NCI-H1930 (cell line): ENCODE results near the gene SLC28A1.

Experiments
- DNase-seq, 2 experiments: peaks; one replicate each; lab custom pipeline; 2025; lab: John Stamatoyannopoulos, UW

The SLC28A1 gene

DNA sequence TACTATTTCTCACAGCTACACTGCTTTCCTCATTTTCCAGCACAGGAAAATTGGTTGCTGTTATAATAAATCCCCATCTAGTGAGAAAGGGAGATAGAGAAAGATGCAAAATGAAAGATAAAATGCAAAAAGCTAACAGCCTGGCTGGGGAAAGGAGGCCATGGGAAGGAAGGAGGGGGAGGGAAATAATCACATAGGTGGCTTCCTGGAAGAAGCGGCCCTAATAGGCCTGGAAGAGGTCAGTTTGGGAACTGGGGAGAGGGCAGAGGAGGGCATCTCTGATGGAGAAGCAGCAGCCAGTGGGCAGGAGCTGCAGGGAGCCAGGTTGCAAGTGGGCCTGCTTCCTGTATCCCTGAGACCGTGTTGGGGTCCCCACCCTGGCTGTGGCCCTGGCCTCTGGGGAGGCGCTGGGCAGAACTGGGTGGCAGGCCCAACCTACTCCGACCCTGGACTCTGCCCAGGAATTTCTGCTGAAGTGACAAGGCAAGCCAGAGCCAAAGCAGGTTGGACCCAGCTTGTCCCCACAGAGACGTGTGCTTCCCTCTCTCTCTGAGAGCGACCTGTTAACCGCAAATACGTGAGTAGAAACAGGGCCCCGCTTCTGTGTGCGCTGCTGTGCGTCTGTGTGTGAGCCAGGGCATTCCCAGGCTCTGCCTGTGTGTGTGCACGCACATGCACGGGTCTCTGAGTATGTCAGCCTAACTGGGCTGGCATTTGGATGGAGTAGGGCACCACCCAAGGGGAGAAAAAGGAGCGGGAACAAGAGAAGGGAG is 1.9 kb downstream of the SLC28A1 start:
- no peak for DNase-seq

- no peak for DNase-seq
Measured at GRCh38 chr15:84886984-84887299, 2.5 kb downstream of the SLC28A1 start.

DNA sequence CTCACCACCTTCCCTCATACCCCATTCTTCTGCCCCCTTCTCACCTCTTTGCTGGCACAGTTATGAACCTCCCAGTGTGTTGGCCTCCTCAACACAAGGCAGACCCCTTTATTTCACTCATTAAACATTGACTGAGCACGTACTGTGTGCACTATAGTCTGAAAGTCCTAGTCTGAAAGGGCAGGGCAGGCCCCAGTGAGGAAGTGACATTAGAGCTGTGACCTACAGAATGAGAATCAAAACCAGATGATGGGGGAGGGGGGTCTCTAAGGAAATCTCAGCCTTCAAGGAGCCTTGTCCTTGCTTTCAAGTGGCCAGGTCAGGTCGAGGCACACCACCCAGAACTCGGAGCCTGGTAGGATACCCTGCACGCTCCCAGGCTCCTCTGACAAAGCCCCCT is 3.5 kb downstream of the SLC28A1 start:
- no peak for DNase-seq

DNA sequence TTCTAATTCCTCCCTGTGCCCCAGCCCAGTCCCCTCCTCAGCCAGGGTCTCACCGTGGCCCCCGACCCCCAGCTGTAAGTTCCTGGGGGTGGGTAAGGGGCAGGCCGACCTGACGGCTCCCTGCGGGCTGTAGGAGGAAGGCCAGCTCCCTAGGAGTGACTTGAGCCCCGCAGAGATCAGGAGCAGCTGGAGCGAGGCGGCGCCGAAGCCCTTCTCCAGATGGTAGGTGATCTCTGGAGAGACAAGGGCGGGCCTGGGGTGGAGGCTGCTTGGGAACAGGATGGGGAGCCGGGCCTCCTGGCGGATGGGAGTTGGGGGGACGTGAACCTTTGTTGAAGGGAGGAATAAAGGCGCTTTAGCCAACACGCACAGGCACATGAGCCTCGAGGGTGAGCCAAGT is 4.2 kb downstream of the SLC28A1 start:
- DNase-seq: no peak

- no peak for DNase-seq
Measured at GRCh38 chr15:84889313-84889990, 5.0 kb downstream of the SLC28A1 start.

DNA sequence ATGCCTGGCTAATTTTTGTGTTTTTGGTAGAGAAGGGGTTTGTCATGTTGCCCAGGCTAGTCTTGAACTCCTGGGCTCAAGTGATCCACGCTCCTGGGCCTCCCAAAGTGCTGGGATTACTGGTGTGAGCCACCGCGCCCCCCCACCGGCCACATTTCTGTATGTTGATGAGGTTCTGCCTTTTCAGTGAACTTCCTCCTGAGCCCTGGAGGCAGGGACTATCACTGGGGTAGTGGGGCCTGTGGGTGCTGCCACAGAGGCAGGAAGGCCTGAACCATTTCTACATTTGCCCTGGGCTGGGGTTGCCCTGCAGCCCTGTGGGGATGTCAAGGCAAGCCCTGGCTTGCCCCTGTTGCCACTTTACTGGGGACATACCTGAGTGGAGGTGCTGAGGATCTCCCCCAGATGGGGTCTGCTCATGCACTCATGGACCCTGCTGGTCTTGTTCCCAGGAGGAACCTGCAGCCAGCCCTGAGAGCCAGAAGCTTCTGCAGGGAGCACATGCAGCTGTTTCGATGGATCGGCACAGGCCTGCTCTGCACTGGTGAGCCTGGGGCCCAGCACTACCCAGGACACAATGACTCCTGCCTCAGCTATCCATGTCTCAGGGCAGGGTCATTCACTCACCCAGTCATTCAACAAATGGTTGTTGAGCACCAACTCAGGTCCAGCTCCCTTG is 5.7 kb downstream of the SLC28A1 start:
- no peak for DNase-seq

- no peak for DNase-seq
Measured at GRCh38 chr15:84890670-84891162, 6.3 kb downstream of the SLC28A1 start.

GRCh38 chr15:84891339-84891738 is 6.9 kb downstream of the SLC28A1 start:
- no peak for DNase-seq

- DNase-seq: no peak
Measured at GRCh38 chr15:84892786-84893307, 8.4 kb downstream of the SLC28A1 start.

DNA sequence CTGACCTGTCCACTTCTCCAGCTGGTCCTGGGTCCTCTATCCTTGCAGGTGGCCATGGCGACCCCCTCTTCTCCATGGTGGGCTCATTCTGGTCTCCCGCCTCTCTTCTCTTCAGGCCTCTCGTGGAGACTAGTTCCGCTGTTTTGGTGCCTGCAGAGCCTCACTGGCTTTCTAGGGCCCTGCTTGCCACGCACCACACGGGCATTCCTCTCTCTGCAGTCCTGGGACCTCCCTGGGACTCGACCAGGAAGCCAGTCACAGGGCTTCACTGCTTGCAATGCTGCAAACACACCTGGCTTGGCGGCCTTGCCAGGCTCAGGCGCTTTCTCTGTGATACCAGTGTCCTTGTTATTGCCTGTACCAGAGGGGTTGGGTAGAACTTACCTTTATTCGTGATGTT is 9.1 kb downstream of the SLC28A1 start:
- no peak for DNase-seq

GRCh38 chr15:84894736-84895425 is 10.4 kb downstream of the SLC28A1 start:
- DNase-seq: no peak

DNA sequence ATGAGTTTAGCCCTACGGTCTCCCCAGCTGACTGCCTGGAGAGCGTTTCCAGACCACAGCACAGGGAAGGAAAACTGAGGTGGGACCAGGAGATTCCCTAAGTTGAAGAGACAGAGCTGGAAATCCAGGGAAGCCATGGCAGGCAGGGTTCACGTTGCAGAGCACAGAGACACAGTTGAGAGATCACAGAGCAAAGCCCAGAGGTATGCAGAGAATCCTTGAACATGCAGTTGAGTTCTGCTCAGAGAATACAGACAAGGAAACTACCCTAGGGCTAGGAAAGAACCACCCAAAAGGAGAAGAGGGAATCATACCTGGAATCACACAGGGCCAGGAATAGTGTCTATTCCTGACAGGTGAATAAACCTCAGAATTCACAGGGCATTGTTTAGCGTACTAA is 14.3 kb downstream of the SLC28A1 start:
- no peak for DNase-seq

- no peak for DNase-seq
Measured at GRCh38 chr15:84899750-84900149, 15.3 kb downstream of the SLC28A1 start.

DNA sequence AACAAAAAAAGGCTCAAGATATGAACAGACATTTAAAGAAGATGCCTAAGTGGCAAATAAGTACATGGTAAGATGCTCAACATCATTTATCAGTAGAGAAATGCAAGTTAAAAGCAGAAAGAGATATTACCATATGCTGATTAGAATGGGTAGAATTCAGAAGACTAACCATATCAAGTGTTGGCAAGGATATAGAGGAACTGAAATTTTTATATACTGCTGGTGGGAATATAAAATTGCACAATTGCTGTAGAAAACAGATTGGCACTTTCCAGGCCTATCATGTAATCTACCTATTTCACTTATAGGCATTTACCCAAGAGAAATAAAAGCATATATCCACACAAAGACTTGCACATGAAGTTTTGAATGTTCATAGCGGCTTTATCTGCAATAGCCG is 17.1 kb downstream of the SLC28A1 start:
- no peak for DNase-seq

DNA sequence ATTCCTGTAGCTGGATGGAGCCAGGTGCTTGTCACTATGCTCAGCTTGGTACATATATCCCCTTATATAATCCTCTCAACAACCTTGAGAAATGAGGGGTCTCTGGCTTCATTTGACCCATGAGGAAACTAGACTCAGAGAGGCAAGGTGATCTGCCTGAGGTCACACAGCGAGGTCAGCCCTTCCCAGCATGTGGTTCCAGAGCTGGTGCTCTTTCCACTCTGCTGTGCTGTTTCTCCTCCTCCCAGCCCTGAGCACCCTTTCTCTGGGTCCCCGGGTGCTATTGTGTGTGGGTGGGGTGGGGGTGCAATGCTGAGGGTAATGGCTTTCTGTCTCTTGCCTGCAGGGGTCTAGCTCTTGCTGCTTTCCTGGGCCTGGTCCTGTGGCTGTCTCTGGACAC is 19.3 kb downstream of the SLC28A1 start:
- DNase-seq: no peak

DNA sequence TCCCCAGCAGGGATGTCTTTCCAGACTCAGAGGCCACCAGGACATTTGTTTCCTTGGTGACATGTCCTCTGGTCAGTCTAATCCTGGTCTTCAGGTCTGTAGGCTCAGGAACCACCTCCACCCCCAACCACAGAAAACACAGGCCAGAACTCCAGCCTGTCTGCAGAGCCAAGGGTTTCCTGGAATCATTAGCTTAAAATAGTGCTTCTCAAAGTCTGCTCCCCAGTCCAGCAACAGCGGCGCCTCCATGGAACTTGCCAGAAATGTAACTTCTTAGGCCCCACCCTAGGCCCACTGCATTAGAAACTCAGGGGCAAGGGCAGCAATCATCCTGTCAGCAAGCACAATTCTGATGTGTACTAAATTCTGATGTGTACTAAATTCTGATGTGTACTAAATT is 20.0 kb downstream of the SLC28A1 start:
- no peak for DNase-seq

DNA sequence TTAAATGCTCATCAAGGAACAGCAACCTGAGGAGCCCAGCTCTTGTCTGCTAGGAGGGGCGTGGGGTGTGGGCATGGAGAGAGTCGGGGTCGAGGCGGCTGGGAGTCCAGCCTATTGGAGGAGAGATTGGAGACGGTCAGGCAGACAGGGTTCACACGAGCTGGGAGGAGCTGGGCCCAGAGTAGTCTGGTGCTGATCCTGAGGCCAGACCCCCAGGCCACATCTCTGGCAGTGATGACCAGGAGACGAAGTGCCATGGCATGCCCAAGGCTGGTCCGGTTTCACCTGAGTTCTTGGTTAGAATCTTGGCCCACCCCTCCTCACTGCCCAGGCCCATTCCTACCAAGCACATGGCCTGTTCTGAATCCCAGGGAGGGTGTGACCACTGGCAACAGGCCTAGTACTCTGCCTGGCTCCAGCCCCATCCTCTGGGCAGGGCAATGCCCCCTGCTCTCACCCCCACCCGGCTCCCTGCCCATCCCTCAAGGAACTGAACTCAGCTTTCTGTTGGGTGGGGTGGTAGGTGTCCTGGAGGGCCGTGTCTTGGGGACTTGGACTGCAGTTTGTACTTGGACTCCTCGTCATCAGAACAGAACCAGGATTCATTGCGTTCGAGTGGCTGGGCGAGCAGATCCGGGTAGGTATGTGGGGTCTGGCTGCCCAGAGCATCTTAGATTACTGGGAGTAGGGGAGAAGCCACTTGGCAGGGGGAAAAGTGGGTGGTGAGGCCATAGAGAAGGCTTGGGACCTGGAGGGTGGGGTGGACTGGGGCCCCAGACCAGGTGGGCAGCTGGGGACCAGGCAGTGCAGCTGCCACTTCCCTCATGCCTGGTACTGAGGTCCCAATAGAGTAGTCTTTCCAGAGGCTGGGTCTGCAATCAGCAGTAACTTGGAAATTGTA is 20.8 kb downstream of the SLC28A1 start:
- DNase-seq: no peak

- DNase-seq: no peak
Measured at GRCh38 chr15:84907731-84908130, 23.3 kb downstream of the SLC28A1 start.

DNA sequence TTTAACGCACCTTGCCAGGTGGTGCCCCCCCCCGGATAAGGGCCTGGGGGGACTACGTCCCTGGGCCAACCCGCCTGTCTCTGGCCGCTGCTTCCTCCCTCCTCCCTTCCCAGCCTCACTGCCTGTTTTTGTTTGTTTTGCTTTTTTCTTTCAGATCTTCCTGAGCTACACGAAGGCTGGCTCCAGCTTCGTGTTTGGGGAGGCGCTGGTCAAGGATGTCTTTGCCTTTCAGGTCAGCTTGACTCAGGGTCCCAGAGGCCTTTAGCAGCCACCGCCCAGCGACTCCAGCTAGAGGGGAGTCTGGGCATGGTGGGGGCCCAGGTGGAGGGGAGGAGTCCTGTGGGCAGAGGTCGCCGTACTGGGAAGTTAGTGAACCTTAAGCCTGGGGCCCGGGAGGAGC is 24.1 kb downstream of the SLC28A1 start:
- no peak for DNase-seq

DNA sequence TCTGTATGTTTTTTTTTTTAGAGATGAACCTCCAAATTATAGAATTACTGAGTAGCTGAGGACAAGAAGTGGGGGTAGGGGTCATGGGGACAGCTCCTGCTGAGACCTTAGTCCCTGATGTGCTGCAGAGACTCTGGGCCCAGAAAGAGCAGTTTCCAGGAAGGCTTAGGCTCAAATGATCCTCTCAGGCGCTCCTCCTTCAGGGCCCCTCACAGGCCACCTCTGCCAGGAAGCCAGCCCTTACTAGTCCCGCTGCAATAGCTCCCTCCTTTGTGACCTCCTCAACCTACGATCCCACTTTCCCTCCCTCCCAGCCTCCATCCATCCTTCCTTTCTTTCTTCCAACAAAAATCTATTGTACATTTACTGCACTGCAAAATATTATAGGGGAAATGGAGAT is 24.6 kb downstream of the SLC28A1 start:
- DNase-seq: no peak

DNA sequence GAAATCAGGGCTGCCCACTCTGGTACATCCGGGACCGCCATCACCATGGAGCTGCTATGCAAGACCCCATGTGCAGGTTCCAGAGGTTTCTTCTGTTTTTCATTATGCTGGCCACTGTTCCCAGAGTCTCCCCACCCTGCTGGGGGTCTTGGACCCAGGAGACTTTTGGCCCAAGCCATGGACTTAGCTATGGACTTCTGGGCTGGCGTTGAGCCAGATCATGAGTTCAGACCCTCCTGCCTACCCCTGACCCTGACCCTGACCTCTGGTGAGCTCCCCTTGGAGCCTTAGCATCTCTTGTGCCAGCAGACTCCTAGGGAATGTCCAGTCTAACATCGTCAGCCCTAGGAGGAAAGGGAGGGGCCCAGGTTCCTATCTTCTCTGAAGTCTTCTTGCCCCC is 25.3 kb downstream of the SLC28A1 start:
- no peak for DNase-seq
